Limb (tissue), 2 donors: ENCODE results near the gene BSG.
A peak's percentile ranks its signal among the peaks of the same experiment; 100 is the strongest.
"Not testable (repeated sequence)": the region's sequence is repeated elsewhere in the genome, so short reads cannot be mapped to it uniquely, and the experiment has no call there.

Experiments
- DNase-seq, 2 donors: peaks; one replicate each; pipeline ENCODE4 v3.0.0-alpha.2; 2016; ENCODE audit errors: extremely low spot score in 2 of 2

BSG gene

DNA sequence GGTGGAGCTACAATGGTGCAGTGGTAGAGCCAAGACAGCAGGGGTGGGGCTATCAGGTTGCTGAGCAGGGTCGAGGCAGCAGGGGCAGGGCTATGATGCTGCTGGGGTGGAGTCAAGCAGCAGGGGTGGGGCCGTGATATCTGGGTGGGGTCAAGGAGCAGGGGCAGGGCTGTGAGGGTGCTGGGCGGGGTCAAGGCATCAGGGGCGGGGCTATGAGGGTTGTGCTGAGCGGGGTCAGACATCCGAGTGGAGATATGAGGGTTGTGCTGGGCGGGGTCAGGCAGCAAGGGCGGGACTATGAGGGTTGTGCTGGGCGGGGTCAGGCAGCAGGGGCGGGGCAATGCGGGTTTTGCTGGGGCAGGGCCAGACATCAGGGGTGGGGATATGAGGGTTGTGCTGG lies 32.0 kb downstream of the BSG start:
- DNase-seq = no peak

DNA sequence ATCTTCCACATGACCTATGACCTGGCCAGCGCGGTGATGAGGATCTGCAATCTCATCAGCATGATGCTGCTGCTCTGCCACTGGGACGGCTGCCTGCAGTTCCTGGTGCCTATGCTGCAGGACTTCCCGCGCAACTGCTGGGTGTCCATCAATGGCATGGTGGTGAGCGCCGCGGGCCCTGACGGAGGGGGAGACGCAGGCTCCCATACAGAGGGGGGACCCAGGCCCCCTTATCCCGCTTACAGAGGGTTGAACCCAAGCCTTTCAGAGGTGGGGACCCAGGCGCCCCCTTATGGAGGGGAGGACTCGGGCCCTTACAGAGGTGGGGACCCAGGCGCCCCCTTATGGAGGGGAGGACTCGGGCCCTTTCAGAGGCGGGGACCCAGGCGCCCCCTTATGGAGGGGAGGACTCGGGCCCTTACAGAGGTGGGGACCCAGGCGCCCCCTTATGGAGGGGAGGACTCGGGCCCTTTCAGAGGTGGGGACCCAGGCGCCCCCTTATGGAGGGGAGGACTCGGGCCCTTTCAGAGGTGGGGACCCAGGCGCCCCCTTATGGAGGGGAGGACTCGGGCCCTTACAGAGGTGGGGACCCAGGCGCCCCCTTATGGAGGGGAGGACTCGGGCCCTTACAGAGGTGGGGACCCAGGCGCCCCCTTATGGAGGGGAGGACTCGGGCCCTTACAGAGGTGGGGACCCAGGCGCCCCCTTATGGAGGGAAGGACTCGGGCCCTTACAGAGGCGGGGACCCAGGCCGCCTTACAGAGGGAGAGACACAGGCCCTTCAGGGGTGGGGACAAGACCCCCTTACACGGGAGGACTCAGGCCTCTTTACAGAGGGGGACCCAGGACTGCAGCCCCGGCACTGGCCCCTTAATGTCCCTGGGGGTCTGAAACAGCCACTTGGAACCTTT lies 32.9 kb downstream of the BSG start:
- not testable (repeated sequence) for DNase-seq

DNA sequence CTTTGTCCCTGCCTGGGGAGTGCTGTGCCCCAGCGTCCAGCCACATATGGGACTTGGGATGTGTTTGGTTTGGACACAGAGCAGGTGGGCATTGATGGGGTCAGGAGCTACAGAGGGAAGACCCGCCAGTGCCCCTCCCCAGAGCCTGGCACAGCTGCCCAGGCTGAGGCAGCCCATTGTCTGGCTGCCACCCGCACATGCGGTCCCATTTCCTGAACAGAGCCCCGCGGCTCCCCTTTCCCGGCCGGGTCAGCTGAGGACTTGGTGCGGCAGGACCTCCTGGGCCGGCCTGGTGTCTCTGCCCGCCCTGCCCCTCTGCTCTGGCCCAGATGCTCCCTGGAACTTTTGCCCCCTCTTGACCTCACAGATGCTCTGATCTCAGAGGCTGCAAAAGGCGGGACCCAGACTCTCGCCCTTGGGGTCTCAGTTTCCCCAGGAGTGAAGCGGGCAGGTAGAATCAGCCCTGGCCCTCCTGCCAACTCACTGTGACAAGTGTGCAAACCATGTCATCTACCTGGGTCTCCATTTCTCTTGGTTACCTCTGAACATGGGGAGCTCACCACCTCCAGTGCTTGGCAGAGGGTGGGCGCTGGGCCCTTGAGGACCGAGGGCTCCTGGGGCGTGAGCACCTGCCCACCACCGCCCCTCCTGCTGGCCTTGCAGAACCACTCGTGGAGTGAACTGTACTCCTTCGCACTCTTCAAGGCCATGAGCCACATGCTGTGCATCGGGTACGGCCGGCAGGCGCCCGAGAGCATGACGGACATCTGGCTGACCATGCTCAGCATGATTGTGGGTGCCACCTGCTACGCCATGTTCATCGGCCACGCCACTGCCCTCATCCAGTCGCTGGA lies 35.1 kb downstream of the BSG start:
- DNase-seq = no peak

DNA sequence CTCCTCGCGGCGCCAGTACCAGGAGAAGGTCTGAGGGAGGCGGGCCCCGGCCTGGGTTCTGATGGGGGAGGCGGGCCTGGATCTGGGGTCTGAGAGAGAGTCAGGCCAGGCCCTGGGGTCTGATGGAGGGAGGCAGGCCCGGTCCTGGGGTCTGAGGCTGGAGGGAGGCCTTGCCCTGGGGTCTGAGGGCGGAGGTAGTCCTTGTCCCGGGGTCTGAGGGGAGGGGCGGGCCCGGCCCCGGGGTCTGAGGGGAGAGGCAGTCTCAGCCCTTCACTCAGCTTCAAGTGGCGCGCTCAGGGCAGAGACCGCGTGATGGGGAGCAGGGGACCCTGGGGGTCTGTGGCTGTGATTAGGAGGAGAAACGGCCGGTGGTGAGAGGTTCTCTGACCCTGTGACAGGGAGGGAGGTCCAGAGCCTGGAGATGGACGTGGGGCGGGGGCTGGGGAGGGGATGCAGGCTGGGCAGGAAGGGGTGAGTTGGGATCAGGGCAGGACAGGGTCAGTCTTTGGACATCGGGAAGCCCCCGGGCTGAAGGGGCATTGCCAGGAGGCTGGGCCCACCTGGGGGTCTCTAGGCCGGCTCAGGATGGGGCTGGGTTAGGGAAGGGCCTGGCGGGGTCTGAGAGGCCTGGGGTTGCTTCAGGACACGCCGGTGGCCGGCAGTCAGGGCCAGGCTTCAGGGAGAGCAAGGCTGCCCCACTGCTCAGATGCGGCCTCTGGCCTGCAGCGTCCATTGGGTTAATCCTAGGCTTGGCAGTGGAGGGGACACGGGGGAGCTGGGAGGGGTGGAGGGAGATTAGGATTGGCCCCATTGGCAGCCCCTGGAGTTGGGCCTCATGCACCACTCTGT lies 36.0 kb downstream of the BSG start:
- no peak for DNase-seq

DNA sequence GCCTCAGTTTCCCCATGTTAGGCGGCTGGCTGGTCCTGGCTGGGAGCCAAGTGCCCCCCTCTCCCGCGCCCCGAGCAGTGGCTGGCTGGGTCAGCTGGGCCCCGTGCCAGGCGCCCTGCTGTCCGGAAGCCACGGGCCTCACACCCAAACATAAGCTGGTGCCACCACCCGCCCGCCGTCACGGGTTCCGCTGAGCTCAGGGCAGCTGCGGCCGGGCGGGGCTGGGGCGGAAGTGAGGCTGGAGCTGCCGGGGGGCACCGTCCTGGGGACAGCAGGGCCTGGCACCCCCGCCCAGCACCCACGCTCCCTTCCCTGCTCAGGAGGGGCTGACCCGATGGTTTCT lies 36.6 kb downstream of the BSG start:
- no peak for DNase-seq

DNA sequence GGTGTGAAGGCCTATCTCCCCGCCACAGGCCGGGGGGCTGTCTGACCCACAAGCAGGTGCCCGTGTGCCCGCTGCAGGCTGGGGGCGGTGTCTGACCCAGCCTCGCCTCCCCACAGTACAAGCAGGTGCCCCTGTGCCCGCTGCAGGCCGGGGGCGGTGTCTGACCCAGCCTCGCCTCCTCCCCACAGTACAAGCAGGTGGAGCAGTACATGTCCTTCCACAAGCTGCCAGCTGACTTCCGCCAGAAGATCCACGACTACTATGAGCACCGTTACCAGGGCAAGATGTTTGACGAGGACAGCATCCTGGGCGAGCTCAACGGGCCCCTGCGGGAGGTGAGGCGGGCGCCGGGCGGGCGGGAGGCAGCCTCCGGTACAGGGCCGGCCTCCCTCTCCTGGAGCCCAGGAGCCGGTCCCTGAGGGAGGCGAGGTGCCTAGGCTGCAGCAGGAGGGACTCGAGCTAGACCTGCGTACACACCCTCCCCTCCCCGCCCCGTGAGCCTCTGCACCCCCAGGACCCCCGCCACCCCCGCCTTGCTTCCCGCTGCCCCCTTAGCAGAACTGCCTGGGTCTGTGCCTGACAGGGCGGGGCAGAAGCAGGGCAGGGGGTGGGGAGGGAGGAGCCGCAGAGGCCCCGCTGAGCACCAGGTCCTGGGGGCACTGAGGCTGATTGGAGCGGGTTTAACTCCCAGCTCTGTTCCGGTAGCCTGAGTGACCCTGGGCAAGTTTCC lies 37.8 kb downstream of the BSG start:
- DNase-seq = no peak

DNA sequence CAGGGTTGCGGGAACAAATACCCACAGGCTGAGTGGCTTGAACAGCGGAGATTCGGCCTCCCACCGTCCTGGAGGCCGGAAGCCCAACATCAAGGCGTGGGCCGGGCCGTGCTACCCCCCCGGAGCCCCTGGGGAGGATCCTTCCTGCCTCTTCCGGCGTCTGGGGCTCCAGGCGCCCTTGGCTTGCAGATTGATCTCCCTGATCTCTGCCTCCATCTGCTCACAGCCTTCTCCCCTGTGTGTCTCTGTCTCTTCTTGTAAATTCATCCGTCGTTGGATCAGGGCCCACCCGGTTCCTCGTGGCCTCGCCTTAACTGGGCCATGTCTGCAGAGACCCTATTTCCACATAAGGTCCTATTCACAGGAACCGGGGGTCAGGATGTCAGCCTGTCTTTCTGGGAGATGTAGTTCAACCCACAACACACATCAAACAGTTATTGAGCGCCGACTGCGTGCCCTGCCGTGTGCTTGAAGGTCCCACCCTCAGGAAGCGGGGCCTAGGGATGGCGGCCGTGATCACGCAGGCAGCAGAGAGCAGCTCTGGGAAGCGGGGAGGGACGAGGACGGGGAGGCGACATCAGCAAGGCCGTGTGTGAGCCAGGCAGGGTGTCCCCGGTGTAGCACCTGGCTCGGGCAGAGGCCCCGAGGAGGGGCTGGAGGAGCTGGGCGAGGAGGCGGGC lies 38.5 kb downstream of the BSG start:
- peak; percentile 44 to 55 for DNase-seq

DNA sequence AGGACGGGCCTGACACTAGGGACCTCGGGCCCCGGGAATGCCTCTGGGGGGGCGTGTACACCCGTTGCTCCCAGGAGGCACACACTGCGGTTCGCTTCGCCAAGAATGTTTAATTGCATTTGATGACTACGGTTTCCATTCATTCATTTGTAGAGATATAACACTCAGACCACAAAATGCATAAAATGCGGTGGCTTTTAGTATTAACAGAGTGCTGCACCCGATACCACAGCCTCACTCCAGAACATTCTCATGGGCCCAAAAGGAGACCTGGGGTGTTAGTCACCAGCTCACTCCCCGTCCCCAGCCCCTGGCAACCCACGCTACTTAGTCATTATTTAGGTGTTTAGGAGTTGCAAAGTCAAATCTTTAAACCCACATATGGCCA lies 39.1 kb downstream of the BSG start:
- no peak for DNase-seq

DNA sequence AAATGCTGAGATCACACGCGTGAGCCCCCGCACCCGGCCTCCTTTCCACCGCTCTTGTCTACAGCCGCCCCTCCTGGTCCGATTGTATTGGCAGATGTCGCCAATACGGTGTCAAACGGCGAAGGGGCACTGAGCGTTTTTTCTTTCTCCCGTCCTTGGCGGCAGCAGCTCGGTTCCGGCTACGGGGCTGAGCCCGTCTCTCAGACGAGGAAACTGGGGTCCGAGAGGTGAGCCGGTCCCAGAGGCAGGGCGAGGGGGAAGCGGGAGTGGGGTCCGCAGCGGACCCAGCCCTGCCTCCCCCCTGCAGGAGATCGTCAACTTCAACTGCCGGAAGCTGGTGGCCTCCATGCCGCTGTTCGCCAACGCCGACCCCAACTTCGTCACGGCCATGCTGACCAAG lies 40.5 kb downstream of the BSG start:
- DNase-seq = no peak

DNA sequence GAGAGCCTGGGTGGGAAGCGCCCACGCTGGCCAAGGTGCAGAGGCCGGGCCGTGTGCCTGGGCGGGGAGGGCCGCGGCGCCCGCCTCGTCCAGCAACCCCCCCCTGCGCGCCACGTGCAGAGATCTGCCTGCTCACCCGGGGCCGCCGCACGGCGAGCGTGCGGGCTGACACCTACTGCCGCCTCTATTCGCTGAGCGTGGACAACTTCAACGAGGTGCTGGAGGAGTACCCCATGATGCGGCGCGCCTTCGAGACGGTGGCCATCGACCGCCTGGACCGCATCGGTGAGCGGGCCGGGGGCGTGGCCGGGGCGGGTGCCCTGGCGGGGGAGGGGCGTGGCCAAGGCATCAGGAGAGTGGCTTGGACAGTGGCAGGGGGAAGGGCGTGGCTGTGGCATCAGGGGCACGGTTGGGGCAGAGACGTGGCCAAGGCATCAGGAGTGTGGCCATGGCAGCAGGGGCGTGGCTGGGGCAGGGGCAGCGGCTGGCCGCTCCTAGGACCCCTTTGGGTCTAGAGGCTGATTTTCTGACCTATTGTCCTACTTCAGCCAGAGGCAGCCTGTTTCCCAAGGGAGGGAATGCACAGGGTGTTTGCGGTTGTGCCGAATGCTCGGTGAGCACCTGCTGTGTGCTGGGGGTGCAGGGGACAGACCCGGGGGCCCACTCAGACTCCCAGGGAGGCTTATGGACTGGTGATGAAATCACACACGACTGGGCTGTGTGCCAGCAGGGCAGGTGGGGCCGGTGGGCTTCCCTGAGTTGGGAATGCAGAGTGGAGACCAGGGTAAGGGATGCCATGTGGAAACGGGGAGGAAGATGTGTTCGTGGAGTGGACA lies 41.6 kb downstream of the BSG start:
- no peak for DNase-seq

DNA sequence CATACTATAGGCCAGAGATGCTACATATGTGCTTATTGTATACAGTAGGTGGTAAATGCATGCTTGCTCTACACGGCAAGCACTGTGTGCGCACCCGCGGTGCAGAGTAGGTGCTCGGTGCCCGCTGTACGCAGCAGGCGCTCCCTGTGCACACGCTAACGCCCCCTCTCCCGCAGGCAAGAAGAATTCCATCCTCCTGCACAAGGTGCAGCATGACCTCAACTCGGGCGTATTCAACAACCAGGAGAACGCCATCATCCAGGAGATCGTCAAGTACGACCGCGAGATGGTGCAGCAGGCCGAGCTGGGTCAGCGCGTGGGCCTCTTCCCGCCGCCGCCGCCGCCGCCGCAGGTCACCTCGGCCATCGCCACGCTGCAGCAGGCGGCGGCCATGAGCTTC lies 43.2 kb downstream of the BSG start:
- DNase-seq = no peak

DNA sequence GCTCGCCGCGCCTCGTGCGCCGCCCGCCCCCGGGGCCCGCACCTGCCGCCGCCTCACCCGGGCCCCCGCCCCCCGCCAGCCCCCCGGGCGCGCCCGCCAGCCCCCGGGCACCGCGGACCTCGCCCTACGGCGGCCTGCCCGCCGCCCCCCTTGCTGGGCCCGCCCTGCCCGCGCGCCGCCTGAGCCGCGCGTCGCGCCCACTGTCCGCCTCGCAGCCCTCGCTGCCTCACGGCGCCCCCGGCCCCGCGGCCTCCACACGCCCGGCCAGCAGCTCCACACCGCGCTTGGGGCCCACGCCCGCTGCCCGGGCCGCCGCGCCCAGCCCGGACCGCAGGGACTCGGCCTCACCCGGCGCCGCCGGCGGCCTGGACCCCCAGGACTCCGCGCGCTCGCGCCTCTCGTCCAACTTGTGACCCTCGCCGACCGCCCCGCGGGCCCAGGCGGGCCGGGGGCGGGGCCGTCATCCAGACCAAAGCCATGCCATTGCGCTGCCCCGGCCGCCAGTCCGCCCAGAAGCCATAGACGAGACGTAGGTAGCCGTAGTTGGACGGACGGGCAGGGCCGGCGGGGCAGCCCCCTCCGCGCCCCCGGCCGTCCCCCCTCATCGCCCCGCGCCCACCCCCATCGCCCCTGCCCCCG lies 43.8 kb downstream of the BSG start:
- DNase-seq = no peak

DNA sequence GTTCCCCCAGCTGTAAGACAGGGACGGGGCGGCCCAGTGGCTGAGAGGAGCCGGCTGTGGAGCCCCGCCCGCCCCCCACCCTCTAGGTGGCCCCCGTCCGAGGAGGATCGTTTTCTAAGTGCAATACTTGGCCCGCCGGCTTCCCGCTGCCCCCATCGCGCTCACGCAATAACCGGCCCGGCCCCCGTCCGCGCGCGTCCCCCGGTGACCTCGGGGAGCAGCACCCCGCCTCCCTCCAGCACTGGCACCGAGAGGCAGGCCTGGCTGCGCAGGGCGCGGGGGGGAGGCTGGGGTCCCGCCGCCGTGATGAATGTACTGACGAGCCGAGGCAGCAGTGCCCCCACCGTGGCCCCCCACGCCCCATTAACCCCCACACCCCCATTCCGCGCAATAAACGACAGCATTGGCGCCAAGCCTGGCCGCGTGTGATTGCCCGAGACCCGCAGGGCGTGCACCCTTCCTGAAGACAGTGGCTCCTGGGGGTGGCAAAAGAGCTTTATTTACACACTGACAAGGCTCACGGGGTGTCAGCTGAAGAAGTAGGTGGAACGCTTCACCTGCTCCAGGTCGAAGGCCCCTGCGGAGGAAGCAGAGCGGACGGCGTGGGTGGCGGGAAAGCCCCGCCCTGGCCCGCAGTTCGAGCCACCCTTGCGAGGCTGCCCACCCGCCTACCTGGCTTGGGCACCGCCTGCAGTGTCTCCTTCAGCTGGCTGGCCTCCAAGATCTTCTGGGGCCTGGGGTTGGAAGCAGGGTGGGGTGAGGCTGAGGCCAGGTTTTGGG lies 44.5 kb downstream of the BSG start:
- DNase-seq = no peak

DNA sequence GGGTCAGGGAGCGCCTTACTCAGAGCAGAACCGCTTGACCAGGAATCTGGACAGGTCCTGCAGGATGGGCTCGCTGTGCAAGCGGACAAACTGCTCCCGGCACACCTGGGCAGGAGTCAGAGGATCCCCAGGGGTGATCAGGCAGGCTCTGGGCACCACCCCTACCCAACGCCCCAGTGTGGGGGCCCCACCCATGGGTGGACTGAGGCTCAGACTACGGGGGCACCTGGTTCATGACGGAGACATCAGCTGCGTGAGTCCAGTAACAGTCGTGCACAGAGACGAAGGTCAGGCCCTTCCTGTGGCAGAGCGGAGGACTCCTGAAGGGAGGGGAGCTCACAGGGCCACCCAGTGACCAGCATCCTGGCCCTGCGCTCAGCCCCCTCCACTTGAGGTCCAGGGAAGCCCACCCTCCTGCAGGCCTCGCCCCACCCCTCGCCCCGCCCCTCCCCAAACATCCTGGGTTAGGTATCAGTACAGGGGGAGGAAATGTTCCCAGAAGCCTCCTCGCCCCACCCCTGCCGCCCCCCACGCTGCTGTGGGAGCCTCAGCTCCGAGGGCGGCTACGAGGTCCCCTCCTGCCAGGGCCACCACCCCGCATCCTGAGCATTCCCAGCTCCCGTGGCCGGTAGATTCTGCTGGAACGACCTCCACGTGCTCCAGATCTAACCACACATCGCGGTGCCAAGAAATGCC lies 45.3 kb downstream of the BSG start:
- no peak for DNase-seq

DNA sequence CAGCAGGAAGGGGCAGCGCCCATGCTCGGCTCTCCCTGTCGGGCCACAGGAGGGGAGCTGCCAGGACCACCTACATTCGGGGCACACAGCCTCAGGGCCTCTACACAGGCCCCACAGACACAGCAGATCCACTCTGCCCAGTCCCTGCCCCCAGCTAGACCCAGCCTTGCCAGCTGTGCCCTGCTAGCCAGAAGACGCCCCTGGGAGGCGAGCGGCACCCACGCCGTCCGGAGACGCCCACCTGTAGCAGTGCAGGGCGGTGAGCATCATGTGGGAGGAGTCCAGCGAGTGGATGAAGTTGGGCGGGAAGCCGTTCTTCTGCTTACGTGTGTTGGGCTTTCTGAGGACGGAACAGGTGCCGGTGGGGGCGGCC lies 45.8 kb downstream of the BSG start:
- DNase-seq = no peak

DNA sequence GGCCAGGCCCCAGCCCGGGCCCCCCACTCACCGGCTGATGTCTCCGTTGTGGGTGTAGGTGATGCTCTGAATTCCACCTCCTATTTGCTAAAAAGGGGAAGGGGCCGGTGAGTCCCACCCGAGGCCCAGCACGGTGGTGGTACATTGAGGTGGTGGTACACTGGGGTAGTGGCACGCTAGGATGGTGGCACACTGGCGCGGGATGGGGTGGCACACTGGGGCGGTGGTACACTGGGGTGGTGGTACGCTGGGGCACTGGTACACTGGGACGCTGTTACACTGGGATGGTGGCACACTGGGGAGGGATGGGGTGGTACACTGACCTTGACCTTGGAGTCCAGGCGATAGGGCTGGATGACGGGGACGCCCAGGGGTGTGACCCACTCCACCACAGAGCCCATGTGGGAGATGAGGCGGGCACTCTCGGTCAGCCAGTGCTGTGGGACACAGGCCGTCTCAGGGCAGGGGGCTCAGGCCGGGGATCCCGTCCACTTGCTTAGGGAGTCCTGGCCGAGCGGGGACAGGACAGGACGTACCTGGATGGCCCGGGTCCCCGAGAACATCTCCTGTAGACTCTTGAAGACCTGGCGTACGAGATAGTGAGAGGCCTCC lies 46.4 kb downstream of the BSG start:
- no peak for DNase-seq

DNA sequence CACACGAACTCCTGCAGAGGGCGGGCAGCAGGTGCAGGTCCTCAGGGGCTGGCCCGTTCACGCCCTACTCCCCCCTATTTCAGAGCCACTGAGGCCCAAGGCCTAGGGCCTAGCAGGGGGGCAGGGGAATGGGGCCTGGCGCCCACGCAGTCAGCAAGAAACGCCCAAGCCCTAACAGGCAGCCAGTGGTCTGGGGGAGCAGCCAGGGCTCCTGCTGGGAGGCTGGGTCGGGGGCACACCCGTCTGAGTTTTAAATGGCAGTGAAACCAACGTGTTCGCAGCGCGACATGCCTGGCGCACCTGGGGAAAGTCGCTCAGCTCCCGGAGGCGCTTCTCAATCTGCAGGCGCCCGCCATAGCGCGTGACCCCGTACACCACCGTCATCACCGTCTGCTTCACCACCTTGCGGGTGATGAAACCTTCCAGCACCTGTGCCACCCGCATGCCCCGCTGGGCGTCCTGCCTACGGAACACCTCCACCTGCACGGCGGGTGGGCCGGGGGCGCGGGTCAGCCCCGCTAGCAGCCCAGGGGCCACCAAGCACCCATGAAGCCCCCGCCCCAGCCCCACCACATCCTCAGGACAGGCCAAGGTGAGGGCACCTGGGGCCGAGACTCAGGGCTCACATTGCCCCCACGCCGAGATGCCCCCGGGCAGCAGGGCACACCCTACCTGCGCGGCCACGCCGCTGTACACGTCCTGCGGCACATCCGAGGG lies 47.0 kb downstream of the BSG start:
- DNase-seq = no peak
